Lower leg skin (tissue), 3 donors: ENCODE measurements around the gene PDZRN4.

Experiments used
- CTCF ChIP-seq, 3 donors: fragments of 450-650 bp; IDR thresholded peaks; one replicate each; pipeline ENCODE4 v1.5.1; 2016; ENCODE audit warnings: antibody characterized with exemption in 3 of 3, mild to moderate bottlenecking in 3 of 3, moderate library complexity in 2 of 3
- POLR2A ChIP-seq, 2 donors: fragments of 450-650 bp; IDR thresholded peaks; one replicate each; pipeline ENCODE4 v1.6.1; 2016 to 2017; ENCODE audit warnings: antibody characterized with exemption in 2 of 2, mild to moderate bottlenecking in 1 of 2, moderate library complexity in 1 of 2

DNA sequence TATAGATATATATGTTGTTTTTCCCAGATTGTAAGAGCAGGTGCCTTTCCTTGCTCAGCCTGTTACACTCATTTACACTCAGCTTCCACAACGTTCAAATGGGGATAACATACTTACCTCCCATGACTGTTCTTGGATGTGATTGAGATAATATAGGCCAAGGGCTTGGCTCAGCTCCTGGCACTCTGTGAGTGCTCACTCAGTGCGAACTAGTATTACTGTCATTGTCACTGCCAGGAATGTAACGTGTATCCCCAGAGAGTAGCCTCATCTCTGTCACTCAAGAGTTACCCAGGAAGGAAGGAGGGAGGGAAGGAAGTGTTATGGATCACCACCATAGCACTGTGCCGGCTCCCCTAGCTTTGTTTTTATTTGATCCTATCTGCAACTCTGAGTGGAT lies 307.9 kb downstream of the PDZRN4 start:
- TF ChIP-seq POLR2A (IDR thresholded peaks at IDR 0.05) (no peak), CTCF (IDR thresholded peaks at IDR 0.05) (no peak)
